Measurements from ENCODE around the gene CD300A.

CD300A gene

GRCh38 chr17:74522381-74523105 is 56.1 kb downstream of the CD300A start:
- no peak for DNase-seq

GRCh38 chr17:74523308-74523707 is 56.9 kb downstream of the CD300A start:
- no peak for DNase-seq

GRCh38 chr17:74524653-74525464 is 58.4 kb downstream of the CD300A start:
- no peak for DNase-seq

GRCh38 chr17:74525465-74525725 is 59.0 kb downstream of the CD300A start:
- no peak for DNase-seq

- no peak for DNase-seq
Measured at GRCh38 chr17:74525781-74526288, 59.4 kb downstream of the CD300A start.

- DNase-seq = no peak
Measured at GRCh38 chr17:74526681-74527080, 60.2 kb downstream of the CD300A start.

GRCh38 chr17:74527081-74527480 is 60.6 kb downstream of the CD300A start:
- DNase-seq = no peak

GRCh38 chr17:74527756-74528155 is 61.3 kb downstream of the CD300A start:
- DNase-seq = no peak

GRCh38 chr17:74528491-74529199 is 62.2 kb downstream of the CD300A start:
- no peak for DNase-seq

- DNase-seq = no peak
Measured at GRCh38 chr17:74529243-74529642, 62.8 kb downstream of the CD300A start.

GRCh38 chr17:74530831-74531150 is 64.4 kb downstream of the CD300A start:
- DNase-seq = no peak

GRCh38 chr17:74531231-74531761 is 64.9 kb downstream of the CD300A start, which contains the start of gene CD300LB:
CD300LB (minus strand) TSS chr17:74531475; CDS start chr17:74531350, 125 bp downstream.
- no peak for DNase-seq

GRCh38 chr17:74532115-74532514 is 65.7 kb downstream of the CD300A start:
- DNase-seq = no peak

Data from T-helper 9 cell (primary cell).